ENCODE results near the gene OR9Q1.

DNA sequence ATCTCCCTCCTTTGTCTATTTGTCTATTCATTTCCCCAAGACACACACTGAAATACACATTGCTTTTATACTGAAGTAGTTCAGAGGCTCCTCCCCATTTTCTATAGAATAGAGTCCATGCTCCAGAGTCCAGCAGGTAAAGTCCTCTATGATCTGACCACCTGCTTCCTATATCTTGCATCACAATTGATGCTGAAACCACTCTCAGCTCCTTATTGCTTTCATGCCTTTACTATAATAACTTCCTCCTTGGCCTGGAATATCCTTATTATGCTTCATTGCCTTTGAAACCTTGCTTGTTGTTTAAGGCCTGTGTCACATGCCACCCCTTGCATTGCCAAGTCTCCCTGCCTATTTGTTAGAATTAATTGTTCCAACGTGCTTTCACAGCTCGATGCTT, 19.7 kb downstream of the OR9Q1 start:
- TF ChIP-seq, protein P1, sequence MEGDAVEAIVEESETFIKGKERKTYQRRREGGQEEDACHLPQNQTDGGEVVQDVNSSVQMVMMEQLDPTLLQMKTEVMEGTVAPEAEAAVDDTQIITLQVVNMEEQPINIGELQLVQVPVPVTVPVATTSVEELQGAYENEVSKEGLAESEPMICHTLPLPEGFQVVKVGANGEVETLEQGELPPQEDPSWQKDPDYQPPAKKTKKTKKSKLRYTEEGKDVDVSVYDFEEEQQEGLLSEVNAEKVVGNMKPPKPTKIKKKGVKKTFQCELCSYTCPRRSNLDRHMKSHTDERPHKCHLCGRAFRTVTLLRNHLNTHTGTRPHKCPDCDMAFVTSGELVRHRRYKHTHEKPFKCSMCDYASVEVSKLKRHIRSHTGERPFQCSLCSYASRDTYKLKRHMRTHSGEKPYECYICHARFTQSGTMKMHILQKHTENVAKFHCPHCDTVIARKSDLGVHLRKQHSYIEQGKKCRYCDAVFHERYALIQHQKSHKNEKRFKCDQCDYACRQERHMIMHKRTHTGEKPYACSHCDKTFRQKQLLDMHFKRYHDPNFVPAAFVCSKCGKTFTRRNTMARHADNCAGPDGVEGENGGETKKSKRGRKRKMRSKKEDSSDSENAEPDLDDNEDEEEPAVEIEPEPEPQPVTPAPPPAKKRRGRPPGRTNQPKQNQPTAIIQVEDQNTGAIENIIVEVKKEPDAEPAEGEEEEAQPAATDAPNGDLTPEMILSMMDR (conservative IDR thresholded peaks at IDR 0.05; ENCODE audit: low read depth, low read length) = no peak
- TF ChIP-seq EZH2phosphoT487 (IDR thresholded peaks at IDR 0.05; ENCODE audit: borderline replicate concordance, low read length) (no peak), EZH2 (IDR thresholded peaks at IDR 0.05; ENCODE audit: low read length, unreplicated experiment) (no peak)
